Renal cortical epithelial cell (primary cell): ENCODE results near the gene OR52B2. TPM values are rescaled to one million over a fixed set of nuclear protein-coding genes. Genes with fewer than 3 reads are reported as not detected.
A peak's percentile ranks its signal among the peaks of the same experiment; 100 is the strongest.
"Not testable (repeated sequence)": the region's sequence is repeated elsewhere in the genome, so short reads cannot be mapped to it uniquely, and the experiment has no call there.

Experiments
- DNase-seq: peaks from one replicate; pipeline ENCODE4 v3.0.0-alpha.2; 2011; ENCODE audit warnings: low read depth
- total RNA-seq: library from RNA; depleted of rRNA; stranded (reverse); fragments of >200 nt; gene quantifications from 2 replicates; pipeline ENCODE4 v1.2.3, GENCODE V29; 2014

OR52B2 gene
- total RNA-seq, 1 donor from 2014 or later = not detected

GRCh38 chr11:6152126-6152525 is 18.0 kb downstream of the OR52B2 start:
- DNase-seq = no peak

- DNase-seq = no peak
Measured at GRCh38 chr11:6151117-6151516, 19.0 kb downstream of the OR52B2 start.

- not testable (repeated sequence) for DNase-seq
Measured at GRCh38 chr11:6143737-6144136, 26.4 kb downstream of the OR52B2 start.

- no peak for DNase-seq
Measured at GRCh38 chr11:6142936-6143335, 27.2 kb downstream of the OR52B2 start.

- DNase-seq = not testable (repeated sequence)
Measured at GRCh38 chr11:6135936-6136335, 34.2 kb downstream of the OR52B2 start.

- DNase-seq = no peak
Measured at GRCh38 chr11:6132431-6132830, 37.7 kb downstream of the OR52B2 start.

- DNase-seq = no peak
Measured at GRCh38 chr11:6129635-6130034, 40.5 kb downstream of the OR52B2 start.

GRCh38 chr11:6129011-6129410 is 41.1 kb downstream of the OR52B2 start:
- no peak for DNase-seq

GRCh38 chr11:6127881-6128280 is 42.2 kb downstream of the OR52B2 start:
- DNase-seq = peak; percentile 11

- no peak for DNase-seq
Measured at GRCh38 chr11:6124245-6124644, 45.9 kb downstream of the OR52B2 start.

Other genes starting within 250 kb of the OR52B2 start
- gene OR56A3, start 228.1 kb downstream of the OR52B2 start, total RNA-seq = not detected in 2 replicates
- not detected in 2 replicates for gene OR56A5, start 201.8 kb downstream of the OR52B2 start, total RNA-seq
- not detected in 2 replicates for gene OR52L1, start 183.3 kb downstream of the OR52B2 start, total RNA-seq
- not detected in 2 replicates for gene OR56A4, start 163.4 kb downstream of the OR52B2 start, total RNA-seq
- gene OR56A1, start 139.6 kb downstream of the OR52B2 start, total RNA-seq = not detected in 2 replicates
- not detected in 2 replicates for gene OR56B4, start 62.6 kb downstream of the OR52B2 start, total RNA-seq
- not detected in 2 replicates for gene OR52W1, start 28.9 kb upstream of the OR52B2 start, total RNA-seq
- not detected in 2 replicates for gene C11orf42, start 35.2 kb upstream of the OR52B2 start, total RNA-seq
- 7.6 and 20.3 TPM in 2 replicates for gene FHIP1B, start 64.3 kb upstream of the OR52B2 start, total RNA-seq
- gene CNGA4, start 68.8 kb upstream of the OR52B2 start, total RNA-seq = 0.25 and 0.35 TPM in 2 replicates
- not detected in 2 replicates for gene CCKBR, start 89.5 kb upstream of the OR52B2 start, total RNA-seq
- gene CAVIN3, start 150.2 kb upstream of the OR52B2 start, total RNA-seq = 50.3 and 118 TPM in 2 replicates
- gene SMPD1, start 220.1 kb upstream of the OR52B2 start, total RNA-seq = 8.0 and 38.8 TPM in 2 replicates
- gene APBB1, start 248.8 kb upstream of the OR52B2 start, total RNA-seq = 16.7 and 50.4 TPM in 2 replicates